CD4-positive, alpha-beta T cell treated with Interleukin-17A for 4 hours (primary cell): ENCODE results near the gene SNORC.

Experiments used
- DNase-seq: peaks from one replicate; pipeline ENCODE4 v3.0.0-alpha.2; 2020; ENCODE audit warnings: mixed read lengths

SNORC gene

GRCh38 chr2:232883116-232883721 is 13.2 kb downstream of the SNORC start:
- no peak for DNase-seq

GRCh38 chr2:232884001-232884421 is 13.9 kb downstream of the SNORC start:
- no peak for DNase-seq

GRCh38 chr2:232884549-232885263 is 14.6 kb downstream of the SNORC start:
- no peak for DNase-seq

DNA sequence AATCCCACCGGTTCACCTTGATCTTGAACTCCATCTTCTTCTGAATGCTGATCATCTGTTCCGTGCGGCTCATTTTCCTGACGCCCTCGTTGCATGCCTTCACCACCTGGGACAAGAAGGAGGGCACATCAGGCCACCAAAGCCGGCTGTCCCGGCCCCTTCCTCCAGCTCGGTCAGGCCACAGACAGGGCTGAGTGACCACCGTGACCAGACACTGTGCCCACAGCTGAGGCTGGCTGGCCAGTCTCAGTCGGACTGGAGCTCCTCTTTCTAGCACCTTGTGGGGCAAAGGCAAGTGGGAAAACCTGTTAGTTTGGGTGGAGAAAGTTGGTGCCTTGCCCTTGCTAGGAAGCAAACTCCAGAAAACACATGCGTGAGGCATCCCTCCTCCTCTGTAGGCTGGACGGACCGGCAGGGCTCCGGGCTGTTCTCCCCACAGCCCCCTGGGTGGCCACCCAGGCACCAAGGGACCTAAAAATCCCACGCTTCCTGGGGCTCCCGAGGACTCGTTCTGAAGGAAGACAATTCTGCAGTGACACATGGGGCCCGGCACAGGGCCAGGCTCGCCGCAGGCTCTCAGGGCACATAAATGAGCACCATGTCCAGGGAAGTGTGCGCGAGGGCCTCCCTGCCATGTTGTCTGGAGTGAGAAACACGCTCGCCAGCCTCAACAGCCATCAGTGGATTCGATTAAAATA is 15.3 kb downstream of the SNORC start:
- no peak for DNase-seq

- no peak for DNase-seq
Observed at GRCh38 chr2:232886176-232886575, 16.1 kb downstream of the SNORC start.

DNA sequence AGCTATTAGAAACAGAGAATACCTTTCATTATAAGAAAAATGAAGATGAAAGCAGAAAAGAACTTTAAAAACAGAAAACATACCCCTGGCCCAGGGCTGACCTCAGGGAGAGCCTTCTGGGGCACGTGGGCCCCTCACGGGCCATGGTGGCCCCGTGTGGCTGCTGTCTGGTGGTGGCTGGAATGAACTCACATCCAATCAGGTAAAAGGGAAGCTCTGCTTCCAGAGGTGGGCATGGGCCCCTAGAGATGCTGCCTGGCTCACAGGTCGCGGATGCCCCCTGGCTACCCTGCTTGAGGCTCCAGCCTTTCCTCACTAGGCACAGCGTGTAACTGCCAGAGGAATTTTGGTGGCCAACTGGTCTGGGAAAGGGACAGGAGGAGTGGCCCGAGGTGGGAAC is 16.6 kb downstream of the SNORC start:
- DNase-seq: no peak

- no peak for DNase-seq
Observed at GRCh38 chr2:232887171-232887850, 17.2 kb downstream of the SNORC start.

DNA sequence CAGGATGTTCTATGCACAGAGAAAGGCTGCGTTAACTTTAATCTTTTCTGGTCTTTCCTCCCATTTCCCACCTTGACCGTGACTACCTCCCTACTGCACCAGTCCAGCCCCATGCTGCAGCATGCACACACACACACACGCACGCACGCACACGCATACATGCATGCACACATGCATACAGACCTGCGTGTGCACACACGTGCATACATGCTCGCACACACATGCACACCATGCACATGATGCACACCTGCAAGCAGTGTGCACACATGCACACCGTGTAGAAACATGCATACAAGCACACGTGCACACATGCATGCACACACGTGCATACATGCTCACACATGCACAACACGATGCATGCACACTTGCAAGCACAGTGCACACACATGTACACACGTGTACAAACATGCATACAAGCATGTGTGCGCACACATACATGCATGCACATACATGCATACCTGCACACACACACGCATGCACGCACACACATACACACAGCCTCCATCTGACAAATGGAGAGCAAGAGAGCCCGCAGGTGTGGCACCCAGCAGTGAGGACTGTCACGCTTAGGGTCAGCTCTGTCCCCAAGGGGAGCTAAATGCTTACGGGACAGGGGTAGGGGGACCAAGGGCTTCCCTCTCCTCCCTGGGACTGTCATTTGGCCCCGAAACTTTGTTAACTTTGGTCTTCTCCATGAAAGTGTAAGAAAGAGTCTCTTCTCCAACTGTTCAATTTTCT is 18.2 kb downstream of the SNORC start:
- no peak for DNase-seq

DNA sequence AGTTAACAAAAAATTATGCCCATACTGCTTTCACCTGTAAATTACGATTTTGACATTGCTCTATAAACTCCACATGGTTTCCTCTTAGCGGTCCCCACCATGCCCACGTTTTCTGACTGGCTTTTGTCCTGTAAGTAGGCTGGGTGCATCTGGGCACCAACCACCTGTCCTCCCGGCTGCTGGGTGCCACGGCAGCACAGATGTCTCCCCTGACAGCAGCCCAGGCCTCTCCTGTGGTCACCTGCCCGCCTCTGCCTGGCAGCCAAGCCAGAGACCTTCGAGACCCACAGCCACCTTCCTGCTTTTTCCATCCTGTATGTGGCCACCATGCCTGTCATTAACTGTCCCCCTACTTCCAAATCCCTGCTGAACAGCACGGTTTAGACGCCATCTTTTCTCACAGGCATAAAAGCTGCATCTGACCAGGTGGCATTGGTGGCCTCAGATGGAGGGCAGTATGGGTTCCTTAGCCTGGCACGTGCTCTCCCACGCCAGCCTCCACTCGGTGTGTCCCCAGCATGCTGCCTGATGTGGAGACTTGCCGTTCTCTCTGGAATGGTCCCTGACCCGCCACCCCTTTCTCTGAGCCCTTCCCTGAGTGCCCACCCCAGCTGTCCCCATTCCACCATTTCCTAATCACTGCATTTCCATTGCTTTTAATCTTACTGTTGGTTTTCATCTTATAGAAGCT is 18.9 kb downstream of the SNORC start:
- DNase-seq: no peak

DNA sequence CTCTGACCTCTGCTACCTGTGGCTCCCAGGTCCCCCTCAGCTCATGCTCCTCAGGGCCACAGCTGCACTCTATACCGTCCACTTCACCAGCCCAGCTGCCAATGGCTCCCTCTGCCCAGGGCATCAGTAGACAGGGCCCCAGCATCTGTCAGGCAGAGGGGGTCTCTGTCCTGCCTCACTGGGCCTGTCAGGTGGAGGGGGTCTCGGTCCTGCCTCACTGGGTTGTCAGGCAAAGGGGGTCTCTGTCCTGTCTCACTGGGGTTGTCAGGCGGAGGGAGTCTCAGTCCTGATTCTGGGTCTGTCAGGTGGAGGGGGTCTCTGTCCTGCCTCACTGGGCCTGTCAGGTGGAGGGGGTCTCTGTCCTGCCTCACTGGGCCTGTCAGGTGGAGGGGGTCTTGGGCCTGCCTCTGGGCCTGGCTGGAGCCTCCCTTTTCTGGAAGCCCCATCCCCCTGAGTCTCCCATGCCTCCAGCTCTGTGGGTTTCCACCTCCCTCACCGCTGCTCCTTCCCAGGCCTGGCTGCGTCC is 19.9 kb downstream of the SNORC start:
- no peak for DNase-seq

- no peak for DNase-seq
Observed at GRCh38 chr2:232890536-232890895, 20.5 kb downstream of the SNORC start.

- DNase-seq: no peak
Observed at GRCh38 chr2:232890896-232891601, 21.0 kb downstream of the SNORC start.

- no peak for DNase-seq
Observed at GRCh38 chr2:232891621-232892071, 21.6 kb downstream of the SNORC start.

DNA sequence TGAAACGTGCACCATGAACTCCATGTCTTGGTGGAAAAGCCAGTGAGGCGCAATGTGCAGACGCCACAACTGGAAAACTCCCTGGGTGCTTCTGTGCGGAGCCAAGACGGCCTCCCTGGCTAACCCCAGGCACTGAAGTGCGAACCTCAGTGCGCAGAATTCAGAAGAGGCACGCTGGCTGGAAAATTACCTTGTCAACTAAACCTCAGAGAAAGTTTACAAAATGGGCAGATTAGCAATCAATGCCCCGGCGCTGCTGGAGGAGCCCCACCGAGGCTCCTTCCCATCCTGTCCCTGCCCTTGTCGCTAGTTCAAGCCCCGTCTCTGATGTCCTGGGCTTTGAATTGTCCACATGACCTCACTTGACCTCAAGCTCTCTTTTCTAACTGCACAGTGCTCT is 22.2 kb downstream of the SNORC start:
- no peak for DNase-seq

- no peak for DNase-seq
Observed at GRCh38 chr2:232892843-232893242, 22.8 kb downstream of the SNORC start.

- no peak for DNase-seq
Observed at GRCh38 chr2:232893834-232894233, 23.8 kb downstream of the SNORC start.

GRCh38 chr2:232894251-232894650 is 24.2 kb downstream of the SNORC start:
- no peak for DNase-seq

DNA sequence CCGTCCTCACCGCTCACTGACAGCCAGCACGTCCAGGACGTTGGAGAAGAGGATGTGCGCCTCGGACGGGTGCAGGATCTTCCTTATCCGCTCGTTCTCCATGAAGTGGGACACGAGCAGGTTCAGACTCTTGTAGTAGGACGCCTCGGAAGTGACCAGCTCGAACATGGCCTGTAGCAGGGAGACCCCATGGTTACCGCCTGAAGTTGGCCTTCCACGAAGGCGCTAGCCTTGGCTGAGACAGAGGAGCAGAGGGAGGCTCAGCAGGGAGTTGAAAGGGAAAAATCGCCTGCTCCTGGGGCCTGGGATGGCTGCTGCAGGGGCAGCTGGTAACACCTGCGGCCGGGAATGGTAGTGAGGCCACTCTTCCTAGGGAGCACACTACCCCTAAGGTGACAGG is 24.7 kb downstream of the SNORC start:
- no peak for DNase-seq

DNA sequence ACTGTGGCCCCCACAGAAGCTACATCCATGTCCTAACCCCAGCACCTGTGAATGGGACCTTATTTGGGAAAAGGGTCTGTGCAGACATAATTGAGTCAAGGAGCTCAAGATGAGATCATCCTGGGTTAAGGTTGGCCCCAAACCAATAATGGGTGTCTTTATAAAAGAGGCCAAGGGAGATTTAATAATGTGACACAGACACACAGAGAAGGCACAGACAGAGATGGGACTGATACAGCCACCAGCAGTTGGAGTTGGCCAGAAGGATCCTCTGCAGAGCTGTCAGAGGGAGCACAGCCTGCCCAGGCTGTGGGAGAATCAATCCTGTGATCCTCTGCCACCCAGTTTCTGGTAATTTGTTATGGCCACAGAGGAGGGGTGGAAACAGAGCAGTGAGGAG is 26.0 kb downstream of the SNORC start:
- no peak for DNase-seq

- DNase-seq: no peak
Observed at GRCh38 chr2:232896720-232897597, 26.9 kb downstream of the SNORC start.
